ENCODE results near the gene NSMCE1.
"Not testable (repeated sequence)": the region's sequence is repeated elsewhere in the genome, so short reads cannot be mapped to it uniquely, and the experiment has no call there.

The NSMCE1 gene

DNA sequence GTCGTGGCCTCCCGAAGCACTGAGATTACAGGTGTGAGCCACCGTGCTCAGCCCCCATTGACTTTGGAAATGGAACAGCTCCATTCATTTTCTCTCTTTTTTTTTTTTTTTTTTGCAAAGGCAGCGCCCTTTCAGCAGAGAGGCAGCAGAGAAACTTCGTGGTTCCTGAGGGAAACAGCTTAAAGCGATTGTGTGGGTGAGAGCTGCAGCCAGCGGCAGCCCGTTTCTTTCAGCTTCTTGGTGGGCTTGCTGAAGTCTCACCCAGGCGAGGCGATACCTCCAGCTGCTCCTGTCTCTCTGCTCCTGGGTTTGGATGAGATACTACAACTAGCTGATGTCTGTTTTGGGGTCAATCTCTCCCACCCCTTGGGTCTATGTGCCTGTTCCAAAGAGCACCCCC, 57.5 kb downstream of the NSMCE1 start:
- no peak for DNase-seq

DNA sequence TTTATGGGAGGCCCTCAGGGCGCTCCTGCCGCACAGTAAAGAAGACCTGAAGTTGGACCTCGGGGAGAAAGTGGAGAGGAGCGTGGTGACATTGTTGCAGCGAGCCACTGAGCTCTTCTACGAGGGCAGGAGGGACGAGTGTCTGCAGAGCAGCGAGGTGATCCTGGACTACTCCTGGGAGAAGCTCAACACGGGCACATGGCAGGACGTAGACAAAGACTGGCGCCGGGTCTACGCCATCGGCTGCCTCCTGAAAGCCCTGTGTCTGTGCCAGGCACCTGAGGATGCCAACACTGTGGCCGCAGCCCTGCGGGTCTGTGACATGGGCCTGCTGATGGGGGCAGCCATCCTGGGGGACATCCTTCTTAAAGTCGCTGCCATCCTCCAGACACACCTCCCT, 58.4 kb downstream of the NSMCE1 start:
- no peak for DNase-seq

DNA sequence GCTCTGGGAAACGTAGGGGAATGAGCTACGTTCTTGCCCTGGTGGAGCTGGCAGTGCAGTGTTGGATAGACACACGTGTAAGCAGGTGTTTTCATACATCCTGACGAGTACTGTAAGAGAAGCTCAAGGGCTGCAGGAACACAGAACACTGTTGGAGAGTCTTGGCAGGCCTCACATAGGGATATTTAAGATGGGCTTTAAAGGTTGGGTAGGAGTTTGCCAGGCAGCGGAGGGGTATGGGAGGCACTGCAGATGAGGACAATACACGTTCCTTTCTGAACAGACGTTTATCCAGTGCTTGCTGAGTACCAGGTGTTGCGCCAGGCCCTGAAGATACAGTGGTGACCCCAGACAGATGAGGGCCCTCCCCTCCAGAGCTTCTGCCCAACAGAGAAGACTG, 59.0 kb downstream of the NSMCE1 start:
- no peak for DNase-seq

DNA sequence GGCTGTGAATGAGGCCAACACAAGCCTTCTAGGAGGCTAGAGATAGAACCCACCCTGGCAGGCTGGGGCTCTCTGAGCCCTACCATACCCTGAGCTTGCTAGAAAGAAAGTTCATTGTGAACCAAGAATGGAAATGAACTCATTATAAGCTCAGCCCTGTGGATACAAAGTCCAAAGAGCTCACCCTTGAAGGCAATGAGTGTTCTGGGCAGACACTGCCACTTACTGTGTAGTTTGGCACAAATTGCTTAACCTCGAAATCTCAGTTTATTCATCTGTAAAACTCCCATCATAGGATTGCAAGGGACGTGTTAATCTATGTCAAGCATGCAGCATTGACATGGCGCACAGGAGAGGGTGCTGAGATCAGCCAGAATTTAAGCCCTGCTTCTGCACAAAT, 59.8 kb downstream of the NSMCE1 start:
- DNase-seq: no peak

DNA sequence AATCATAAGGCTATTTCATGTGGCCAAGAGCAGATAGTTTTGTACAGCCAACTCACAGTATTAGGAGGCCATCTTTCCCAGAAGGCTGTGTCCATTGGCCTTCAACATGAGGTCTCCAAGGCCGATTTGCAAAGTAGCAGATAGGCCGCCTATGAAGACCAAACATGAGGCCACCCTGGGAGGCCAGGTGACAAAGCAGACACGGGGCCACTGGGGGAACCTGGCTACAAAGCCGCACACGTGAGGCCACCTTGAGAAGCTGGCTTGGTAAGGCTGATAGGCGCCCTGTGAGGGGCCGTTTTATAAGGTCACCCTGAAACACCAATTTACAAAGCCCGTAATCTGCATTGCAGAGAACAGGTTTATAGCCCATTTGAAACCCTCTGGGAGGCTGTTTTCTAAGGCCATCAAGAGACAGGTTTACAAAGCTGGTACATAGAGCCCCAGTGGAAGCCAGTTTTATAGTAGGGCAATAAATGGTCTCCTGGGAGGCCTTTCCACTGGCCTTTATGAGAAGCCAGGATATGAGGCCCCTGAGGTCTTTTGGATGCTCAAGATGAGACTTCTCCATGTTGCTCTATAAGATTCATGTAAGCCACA, 60.4 kb downstream of the NSMCE1 start:
- no peak for DNase-seq

DNA sequence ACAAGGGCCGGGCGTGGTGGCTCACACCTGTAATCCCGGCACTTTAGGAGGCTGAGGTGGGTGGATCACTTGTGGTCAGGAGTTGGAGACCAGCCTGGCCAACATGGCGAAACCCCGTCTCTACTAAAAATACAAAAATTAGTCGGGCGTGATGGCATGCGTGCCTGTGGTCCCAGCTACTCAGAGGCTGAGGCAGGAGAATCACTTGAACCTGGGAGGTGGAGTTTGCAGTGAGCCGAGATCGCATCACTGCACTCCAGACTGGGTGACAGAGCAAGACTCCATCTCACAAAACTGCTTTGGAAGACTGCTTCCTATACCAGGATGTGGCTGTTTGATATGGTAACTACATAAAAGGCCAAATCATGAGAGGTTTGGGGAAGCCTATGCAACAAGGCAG, 61.5 kb downstream of the NSMCE1 start:
- DNase-seq: not testable (repeated sequence)

DNA sequence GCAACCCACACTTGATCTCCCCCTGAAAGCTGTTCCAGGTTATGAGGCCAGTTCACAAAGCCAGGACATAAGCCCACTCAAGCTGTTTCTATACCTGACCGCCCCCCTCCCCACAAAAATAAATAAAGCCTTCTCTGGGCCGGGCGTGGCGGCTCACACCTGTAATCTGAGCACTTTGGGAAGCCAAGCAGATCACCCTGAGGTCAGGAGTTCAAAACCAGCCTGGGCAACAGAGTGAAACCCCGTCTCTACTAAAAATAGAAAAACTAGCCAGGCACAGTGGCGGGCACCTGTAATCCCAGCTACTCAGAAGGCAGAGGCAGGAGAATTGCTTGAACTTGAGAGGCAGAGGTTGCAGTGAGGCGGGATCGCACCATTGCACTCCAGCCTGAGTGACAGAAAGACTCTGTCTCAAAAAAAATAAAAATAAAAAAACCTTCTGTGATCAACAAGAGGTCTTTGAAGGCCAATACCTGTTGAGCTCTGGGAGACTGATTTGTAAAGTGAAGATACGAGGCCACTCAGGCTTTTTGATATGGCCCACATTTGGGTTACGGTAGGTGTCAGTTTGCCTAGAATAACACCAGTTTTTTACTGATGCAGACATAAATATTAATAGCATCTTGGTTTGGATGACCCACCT, 63.0 kb downstream of the NSMCE1 start:
- DNase-seq: no peak

DNA sequence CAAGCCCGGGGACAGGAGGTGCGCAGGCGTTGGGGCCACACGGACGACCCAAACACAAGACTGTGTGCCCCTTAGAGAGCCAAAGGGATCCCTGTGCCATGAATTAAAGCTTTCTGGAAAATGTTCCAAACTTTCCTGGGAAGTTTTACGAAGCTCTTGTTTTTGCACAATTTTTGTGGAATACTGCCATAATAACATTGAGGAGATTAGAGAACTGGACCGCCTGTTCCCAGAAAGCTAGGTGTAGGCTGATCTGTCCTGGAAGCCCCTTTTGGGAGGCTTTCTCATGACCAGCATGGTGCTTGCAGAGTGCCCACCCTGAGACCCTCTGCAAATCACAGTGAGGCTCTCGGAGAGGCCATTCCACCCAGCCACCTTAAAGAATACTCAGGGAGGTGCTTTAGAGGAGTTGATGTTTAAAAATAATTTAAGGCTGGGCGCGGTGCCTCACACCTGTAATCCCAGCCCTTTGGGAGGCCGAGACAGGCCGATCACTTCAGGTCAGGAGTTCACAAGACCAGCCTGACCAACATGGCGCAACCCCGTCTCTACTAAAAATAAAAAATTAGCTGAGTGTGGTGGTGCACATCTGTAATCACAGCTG, 64.2 kb downstream of the NSMCE1 start:
- DNase-seq: no peak

DNA sequence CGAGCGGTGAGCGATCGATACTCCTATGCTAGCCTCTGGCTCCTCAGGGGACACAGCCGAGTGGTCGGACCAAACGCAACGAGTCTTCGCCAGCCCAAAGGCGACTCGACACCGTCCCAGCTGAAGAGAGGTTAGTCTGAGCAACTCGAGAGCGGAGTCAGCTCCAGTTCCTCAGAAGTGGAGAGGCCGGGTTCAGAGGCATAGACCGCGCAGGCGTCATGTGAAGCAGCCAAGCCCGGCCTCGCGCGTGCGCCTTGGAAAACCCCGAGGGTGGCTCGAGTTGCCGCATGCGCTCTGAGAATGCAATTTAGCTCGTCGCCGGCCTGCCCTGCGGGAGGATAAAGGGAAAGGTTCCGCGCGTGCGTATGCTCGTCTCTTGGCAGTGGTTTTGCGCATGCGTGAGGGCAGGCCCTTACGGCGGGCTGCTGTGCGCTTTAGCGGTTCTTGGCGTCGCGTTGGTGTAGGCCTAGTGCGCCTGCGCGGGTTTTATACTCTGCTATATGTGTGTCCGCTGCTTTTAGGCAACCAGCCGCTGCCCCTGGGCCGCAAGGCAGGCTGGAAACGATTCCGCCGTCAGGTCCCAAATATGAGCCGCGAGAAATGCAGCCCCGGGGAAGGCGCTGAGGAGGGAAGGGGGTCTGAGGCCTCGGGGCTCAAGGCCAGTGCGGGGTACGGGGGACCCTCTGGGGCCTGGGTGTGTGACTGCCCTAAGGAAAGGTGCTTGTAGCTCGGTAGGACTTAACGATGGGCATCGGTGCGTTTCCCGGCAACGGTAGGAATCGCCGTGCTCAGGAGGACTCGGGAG, 64.9 kb downstream of the NSMCE1 start, which contains the start of gene KDM8:
Gene KDM8 (plus strand): TSS at position 20 of the 805 bp plus-strand sequence. CDS start 6,598 bp downstream, outside the sequence.
- peak; percentile 99 for DNase-seq

DNA sequence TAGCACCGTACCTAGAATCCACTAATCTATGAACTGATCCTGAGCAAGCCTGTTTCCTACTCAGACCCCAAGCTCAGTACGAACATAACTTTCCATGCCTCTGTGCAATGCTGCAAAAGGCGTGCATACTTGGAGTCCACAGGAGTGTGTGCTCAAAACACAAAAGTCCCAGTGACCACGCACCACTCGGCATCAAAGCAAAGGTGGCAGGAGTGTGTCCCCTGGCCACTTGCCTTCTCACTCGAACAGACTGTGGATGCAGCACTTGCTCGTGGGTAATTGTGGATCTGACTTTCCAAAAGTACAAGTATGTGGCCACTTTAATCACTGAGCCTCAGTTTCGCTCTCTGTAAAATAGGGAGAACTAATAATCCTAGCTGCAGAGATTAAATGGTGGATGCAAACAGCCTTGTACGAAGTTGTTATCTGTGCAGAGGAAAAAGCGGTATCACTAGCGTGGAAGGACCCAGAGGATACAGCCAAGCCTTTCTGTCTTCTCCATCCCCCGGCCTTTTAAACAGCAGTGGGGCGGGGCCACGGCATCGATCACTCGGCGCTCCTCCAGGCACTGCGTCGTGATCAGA, 65.6 kb downstream of the NSMCE1 start:
- peak; percentile 91 for DNase-seq

DNA sequence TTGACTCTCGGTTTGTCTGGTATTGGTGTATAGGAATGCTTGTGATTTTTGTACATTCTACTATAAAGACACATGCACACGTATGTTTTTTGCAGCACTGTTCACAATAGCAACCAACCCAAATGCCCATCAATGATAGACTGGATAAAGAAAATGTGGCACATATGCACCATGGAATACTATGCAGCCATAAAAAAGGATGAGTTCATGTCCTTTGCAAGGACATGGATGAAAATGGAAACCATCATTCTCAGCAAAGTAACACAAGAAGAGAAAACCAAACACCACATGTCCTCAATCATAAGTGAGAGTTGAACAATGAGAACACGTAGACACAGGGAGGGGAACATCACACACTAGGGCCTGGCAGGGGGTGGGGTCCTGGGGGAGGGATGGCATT, 67.7 kb downstream of the NSMCE1 start:
- DNase-seq: not testable (repeated sequence)

DNA sequence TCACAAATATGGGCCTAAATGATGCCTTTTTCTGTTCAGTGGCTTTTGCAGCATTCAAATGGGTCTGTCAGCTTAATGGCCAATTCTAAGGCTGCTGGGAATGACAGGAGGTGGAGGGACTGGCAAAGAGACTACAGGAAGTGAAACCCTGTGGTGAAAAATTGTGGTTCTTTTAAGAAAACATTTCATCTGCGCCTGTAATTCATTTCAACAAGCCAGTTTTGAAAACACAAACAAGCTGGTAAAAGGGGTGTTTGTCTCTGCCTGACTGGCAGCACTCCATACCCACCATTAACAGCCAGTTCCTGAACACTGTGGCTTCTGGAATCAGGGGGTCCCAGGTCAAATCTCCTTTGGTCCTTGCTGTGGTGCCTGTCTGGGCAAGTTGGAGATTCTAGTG, 68.8 kb downstream of the NSMCE1 start:
- no peak for DNase-seq

DNA sequence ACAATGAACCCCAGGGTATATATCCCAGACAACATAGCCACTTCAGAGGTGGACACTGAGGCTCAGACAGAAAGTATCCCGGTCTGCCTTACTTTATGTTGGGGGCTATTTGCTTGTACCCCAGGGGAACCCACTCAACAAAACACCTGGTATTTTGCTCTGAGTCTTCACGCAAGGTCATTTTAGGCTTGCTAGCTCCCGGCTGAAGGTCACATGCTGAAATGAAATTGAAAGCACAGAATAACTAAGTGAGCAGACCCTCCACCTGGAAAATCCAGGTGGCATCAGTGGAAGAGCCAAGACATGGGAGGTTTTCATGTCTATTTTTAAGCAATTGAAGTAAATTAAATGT, 69.4 kb downstream of the NSMCE1 start:
- no peak for DNase-seq

DNA sequence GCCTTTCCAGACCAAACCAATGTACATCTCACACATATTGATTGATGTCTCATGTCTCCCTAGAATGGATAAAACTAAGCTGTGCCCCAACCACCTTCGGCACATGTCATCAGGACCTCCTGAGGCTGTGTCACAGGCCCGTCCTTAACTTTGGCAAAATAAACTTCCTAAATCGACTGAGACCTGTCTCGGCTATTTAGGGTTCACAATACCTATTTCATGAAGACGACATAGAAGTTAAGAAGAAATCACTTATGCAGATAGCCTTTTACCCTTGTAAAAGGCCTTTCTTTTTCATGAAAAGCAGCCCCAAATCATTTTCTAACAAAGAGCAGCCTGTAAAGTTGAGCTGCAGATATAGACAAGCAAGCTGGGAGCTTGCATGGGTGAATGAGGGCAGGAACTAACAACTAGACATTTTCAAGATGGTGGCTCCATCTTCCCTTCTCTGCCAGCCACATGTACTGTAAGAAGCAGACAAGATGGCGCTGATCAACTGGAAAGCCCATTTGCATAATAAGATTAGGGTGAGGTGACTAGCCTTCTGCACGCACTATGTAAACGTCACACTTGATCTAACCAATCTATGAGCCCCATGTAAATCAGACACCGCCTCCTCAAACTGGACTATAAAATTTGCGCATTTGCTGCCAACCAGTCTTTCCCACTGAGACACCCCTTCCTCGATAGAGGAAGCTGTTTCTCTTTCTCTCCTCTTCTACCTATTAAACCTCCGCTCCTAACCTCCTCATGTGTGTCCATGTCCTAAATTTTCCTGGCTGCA, 69.9 kb downstream of the NSMCE1 start:
- no peak for DNase-seq

DNA sequence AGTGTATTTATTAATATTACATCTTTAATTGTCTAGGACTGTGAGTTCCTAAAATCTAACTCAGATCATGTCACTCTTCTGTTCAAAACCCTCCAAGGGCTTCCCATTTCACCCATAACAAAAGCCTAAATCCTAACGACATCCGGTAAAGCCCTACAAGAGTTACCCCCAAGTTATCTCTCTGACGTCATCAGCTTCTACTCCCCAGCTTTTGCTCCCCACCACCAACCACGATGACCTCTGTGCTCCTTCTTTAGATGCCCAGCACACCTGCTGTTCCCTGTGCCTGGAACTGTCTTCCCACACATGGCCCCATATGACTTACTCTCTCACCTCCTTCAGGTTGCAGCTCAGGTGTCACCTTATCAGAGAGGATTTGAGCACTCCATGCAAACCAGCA, 71.6 kb downstream of the NSMCE1 start:
- DNase-seq: no peak

DNA sequence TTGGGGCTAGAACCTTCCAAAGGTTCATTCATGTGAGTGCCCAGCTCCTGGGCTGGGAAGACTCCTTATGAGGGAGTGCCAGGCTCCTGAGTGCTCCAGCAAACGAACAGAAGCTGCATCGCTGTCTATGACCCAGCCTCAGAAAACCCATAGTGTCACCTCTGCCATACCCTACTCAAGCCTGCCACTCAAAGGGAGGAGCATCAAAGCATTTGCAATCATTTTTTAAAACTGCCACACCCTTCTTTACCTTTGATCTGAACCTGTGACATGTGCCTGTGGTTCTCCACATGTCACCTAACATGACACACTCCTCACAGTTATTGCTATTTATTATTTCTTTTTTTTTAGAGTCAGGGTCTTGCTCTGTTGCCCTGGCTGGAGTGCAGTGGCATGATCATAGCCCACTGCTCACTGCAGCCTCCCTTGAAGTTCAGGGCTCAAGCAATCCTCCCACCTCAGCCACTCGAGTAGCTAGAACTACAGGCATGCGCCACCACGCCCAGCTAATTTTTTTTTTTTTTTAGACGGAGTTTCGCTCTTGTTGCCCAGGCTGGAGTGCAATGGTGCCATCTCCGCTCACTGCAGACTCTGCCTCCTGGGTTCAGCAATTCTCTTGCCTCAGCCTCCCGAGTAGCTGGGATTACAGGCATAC, 72.5 kb downstream of the NSMCE1 start:
- no peak for DNase-seq

DNA sequence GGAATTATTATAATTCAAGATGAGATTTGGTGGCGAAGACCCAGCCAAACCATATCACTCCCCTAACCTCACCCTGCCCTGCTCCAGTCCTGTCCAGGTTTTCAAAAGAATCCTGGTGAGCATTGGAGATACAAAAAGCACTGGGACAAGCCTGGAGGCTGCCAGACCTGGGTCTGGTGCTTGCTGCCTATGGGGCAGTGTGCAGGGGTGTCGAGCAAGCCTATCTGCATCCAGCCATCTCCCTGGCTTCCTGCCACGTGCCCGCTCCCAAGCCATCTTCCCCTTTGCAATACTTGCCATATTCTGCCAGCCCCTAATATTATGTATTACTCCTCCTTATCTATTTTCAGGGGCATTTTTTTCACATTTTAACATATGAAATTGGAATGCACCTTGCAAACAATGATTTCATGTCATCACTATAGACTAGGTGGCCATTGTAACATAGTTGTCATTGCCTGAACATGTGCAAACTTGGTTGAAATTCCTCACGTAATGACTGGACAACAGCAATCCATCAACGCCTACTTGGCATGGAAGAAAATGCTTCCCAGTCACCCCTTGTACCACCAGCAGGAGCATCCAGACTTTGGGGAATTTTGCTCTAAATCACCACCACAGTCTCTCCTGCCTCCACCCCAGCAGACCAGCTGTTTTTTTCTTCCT, 73.4 kb downstream of the NSMCE1 start:
- no peak for DNase-seq

DNA sequence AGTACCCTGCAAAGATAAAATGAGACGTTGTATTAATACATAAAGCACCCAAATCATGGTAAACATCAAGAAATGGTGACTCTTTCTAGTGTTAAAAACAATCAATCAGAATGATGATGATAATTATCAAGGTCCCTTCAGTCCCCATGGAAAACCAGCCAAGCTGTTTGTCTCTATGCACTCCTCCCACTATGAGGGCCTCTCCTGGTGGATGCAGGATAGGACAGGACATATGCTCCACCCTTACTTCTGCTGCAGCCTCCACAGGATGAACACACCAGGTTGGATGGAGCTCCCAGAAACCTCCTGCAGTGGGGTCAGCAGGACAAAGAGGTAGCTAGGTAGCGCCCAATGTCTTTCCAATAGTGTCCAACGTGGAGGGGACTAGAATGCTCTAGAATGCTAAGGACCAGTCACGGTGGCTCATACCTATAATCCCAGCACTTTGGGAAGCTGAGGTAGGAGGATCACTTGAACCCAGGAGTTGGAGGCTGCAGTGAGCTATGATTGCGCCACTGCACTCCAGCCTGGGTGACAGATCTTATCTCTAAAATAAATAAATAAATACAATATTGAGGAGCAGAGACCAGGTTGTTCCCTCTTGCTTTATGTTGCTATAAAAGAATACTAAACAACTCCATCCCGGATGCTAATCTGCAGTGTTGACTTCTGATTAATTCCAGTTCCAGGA, 75.1 kb downstream of the NSMCE1 start:
- DNase-seq: no peak

DNA sequence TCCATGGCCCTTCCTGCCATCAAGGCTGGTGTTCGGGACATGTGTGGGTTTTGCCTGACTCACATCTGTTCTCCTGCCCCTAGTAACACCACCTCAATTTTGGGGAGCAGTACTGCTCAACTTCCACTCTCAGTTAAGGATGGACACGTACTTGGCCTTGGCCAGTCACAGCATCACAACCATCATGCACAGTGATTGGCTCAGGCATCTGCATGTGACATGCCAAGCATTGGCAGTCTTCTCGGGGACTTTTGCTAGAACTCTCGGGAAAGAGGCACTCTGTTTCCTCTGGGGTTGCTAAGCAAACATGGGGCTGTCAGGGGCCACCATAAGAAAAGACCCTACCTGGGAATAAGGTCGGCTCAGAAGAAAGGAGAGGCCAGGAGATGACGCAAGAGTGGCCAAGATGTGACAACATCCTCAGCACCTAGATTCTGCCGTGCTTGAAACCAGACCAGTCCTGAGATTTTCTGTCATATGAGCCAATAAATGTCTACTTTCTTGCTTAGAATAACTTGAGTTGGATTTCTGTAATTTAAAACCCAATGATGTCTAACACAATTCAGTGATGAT, 77.1 kb downstream of the NSMCE1 start:
- DNase-seq: no peak

DNA sequence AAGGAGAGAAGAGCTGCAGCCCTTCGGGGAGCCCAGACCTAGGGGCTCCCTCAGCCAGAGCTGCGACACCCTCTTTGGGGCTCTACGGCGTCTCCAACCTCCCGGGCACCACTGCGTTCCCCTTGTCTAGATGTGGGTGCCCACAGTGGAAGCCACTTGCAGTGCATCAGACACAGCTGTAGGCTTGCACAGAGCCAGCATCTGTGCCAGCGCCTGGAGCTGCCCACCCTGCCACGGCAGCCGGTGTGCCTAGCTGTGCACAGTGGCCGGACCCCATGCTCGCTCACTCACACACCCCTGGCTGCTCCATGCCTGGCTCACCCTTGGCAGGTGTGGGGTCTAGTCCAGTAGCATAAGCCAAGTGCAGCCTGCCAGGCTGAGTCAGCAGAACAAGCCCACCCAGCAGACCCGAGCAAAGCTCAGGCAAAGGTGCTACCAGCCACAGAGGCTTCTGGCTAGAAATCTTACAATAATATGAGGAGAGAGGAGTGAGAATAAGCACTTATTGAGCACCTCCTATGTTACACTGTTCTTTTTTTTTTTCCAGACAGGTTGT, 78.2 kb downstream of the NSMCE1 start:
- DNase-seq: no peak

Measured in NCI-H2029 (cell line).